ENCODE results near the gene ELOVL6. TPM values are rescaled to one million over a fixed set of nuclear protein-coding genes. Genes with fewer than 3 reads are reported as not detected.

Gene ELOVL6
- total RNA-seq, 1 donor from 2014 or later: 51.6 TPM

DNA sequence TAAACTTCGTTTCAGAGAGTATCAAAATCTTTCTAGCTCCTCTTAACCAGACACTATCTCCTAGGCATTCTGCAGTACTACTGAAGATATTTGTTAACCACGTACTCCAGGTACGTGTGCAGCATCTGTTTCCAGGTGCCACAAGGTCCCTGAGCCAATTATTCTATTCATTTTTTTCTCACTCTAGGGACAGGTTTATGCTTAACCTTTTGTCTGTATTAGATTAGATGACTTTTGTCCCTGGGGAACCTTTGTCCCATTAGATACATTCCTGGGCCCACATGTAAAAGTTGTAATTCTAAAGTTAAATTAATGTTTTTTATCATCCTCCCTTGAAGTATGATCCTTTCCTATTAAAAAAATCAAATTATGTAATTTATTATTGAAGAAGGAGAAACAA lies 16.5 kb downstream of the ELOVL6 start:
- no peak overlapping the region for H3K4me3 Mint-ChIP-seq
- no peaks in the 10 kb centered on the region for H3K27me3 Mint-ChIP-seq
- no peaks in the 10 kb centered on the region for H3K9me3 Mint-ChIP-seq
- H3K4me1 Mint-ChIP-seq (ENCODE audit: unreplicated experiment): peaks cover 28% of the 10 kb centered on the region
- H3K36me3 Mint-ChIP-seq: peaks cover 38% of the 10 kb centered on the region
- DNase-seq (ENCODE audit: extremely low spot score, unreplicated experiment): no peak
- TF ChIP-seq, protein P1, sequence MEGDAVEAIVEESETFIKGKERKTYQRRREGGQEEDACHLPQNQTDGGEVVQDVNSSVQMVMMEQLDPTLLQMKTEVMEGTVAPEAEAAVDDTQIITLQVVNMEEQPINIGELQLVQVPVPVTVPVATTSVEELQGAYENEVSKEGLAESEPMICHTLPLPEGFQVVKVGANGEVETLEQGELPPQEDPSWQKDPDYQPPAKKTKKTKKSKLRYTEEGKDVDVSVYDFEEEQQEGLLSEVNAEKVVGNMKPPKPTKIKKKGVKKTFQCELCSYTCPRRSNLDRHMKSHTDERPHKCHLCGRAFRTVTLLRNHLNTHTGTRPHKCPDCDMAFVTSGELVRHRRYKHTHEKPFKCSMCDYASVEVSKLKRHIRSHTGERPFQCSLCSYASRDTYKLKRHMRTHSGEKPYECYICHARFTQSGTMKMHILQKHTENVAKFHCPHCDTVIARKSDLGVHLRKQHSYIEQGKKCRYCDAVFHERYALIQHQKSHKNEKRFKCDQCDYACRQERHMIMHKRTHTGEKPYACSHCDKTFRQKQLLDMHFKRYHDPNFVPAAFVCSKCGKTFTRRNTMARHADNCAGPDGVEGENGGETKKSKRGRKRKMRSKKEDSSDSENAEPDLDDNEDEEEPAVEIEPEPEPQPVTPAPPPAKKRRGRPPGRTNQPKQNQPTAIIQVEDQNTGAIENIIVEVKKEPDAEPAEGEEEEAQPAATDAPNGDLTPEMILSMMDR (conservative IDR thresholded peaks at IDR 0.05): no peak
- H3K27ac Mint-ChIP-seq: no peak overlapping the region

DNA sequence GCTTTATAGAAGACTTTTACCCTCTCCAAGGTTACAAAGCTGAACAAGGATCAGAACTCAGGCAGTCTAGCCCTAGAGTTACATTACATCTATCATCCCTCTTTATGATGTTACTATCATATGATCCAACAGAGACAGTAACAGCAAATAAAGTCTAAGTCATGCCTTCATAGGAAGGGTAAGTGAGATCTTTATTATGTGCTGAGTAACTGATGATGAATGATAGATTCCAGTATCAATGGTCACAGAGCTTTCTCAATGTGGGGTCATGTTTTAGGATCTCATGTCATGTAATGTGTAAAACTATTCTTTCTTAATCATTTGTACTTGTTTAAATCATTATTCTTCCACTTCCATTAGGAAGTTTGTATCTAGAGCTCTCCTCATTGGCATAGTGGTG lies 22.8 kb downstream of the ELOVL6 start:
- peaks cover 14% of the 10 kb centered on the region for H3K36me3 Mint-ChIP-seq
- H3K4me1 Mint-ChIP-seq (ENCODE audit: unreplicated experiment): peaks cover 15% of the 10 kb centered on the region
- DNase-seq (ENCODE audit: extremely low spot score, unreplicated experiment): no peak
- H3K27me3 Mint-ChIP-seq: no peaks in the 10 kb centered on the region
- no peaks in the 10 kb centered on the region for H3K9me3 Mint-ChIP-seq
- no peak overlapping the region for H3K4me3 Mint-ChIP-seq
- TF ChIP-seq, protein P1 (conservative IDR thresholded peaks at IDR 0.05): no peak
- H3K27ac Mint-ChIP-seq: no peak overlapping the region

DNA sequence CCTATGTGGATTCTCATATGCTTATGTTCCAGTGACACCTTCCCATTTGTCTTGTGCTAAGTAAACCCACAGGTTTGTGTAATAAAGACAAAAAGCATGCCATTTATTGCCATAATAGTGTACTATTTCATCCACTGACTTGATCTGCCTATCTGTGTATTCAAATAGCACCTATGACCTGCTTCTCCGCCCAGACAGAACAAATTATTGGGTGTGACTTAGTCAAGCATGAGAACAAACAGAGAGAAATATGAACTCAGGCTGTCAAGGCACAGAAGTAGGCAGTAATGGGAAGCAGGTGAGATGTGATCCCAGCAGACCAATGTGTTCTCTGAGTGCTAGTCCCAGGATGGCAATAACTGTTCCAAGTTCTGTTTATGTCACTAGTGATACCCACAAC lies 25.4 kb downstream of the ELOVL6 start:
- Mint-ChIP-seq H3K4me3 (peak overlapping the region; percentile 54), H3K27me3 (no peaks in the 10 kb centered on the region), H3K4me1 (ENCODE audit: unreplicated experiment) (peaks cover 15% of the 10 kb centered on the region), H3K9me3 (no peaks in the 10 kb centered on the region), H3K36me3 (peaks cover 14% of the 10 kb centered on the region), H3K27ac (peak overlapping the region; percentile 64)
- no peak for DNase-seq (ENCODE audit: extremely low spot score, unreplicated experiment)
- TF ChIP-seq, protein P1 (conservative IDR thresholded peaks at IDR 0.05): no peak

DNA sequence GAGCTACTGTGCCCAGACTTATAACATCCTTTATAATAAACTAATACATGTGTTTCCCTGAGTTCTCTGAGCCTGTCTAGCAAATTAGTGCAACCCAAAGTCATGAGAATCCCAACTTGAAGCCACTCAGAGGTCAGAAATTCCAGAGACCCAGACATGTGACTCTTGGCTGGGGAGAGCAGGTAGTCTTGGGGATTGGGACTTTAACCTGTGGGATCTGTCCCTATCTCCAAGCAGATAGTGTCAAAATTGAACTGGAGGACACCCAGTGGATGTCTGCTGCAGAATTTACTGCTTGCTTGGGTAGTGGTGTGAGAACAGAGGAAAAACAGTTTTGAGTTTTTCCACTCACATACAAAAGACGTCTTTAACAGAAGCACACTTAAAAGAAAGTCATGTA lies 26.4 kb downstream of the ELOVL6 start:
- H3K4me3 Mint-ChIP-seq: no peak overlapping the region
- TF ChIP-seq, protein P1 (conservative IDR thresholded peaks at IDR 0.05): no peak
- H3K9me3 Mint-ChIP-seq: no peaks in the 10 kb centered on the region
- no peak overlapping the region for H3K27ac Mint-ChIP-seq
- H3K27me3 Mint-ChIP-seq: no peaks in the 10 kb centered on the region
- peaks cover 15% of the 10 kb centered on the region for H3K4me1 Mint-ChIP-seq (ENCODE audit: unreplicated experiment)
- DNase-seq (ENCODE audit: extremely low spot score, unreplicated experiment): no peak
- H3K36me3 Mint-ChIP-seq: peaks cover 14% of the 10 kb centered on the region

DNA sequence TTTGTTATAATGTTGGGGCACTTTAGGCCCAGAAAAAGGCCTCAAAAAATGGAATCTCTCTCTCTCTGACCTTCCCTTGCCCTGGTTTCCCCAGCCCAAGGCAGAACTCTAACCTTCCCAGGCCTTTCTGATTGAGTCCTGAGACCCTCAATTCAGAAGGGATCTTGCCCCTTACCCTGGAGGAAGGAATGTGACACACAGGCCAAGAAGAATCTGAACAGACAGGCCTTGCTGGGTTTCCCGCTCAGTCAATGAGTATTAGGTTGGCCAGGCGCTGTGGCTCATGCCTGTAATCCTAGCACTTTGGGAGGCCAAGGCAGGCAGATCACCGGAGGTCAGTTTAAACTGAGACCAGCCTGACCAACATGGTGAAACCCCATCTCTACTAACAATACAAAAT lies 27.6 kb downstream of the ELOVL6 start:
- no peak for DNase-seq (ENCODE audit: extremely low spot score, unreplicated experiment)
- H3K4me3 Mint-ChIP-seq: no peak overlapping the region
- no peak overlapping the region for H3K27ac Mint-ChIP-seq
- peaks cover 18% of the 10 kb centered on the region for H3K4me1 Mint-ChIP-seq (ENCODE audit: unreplicated experiment)
- TF ChIP-seq, protein P1 (conservative IDR thresholded peaks at IDR 0.05): peak; percentile 48
- no peaks in the 10 kb centered on the region for H3K27me3 Mint-ChIP-seq
- no peaks in the 10 kb centered on the region for H3K9me3 Mint-ChIP-seq
- H3K36me3 Mint-ChIP-seq: peaks cover 14% of the 10 kb centered on the region

All from type B pancreatic cell (in vitro differentiated cells).